Measurements from ENCODE around the gene BCAS3.

BCAS3 gene

GRCh38 chr17:61048376-61049106 lies 370.9 kb downstream of the BCAS3 start:
- no peak for DNase-seq
- Mint-ChIP-seq H3K9me3 (no peaks in the 10 kb centered on the region), H3K36me3 (ENCODE audit: low read depth) (no peaks in the 10 kb centered on the region), H3K27me3 (no peaks in the 10 kb centered on the region), H3K27ac (no peak overlapping the region), H3K4me3 (no peak overlapping the region), H3K4me1 (ENCODE audit: low read depth) (peaks cover 12% of the 10 kb centered on the region)

- no peak for DNase-seq
- Mint-ChIP-seq H3K4me1 (ENCODE audit: low read depth) (peaks cover 16% of the 10 kb centered on the region), H3K27me3 (no peaks in the 10 kb centered on the region)
These were observed 375.8 kb downstream of the BCAS3 start for GRCh38 chr17:61053469-61053868.

GRCh38 chr17:61054436-61054835 lies 376.8 kb downstream of the BCAS3 start:
- DNase-seq: no peak
- no peak overlapping the region for H3K27ac Mint-ChIP-seq
- H3K27me3 Mint-ChIP-seq: no peaks in the 10 kb centered on the region
- peaks cover 11% of the 10 kb centered on the region for H3K4me1 Mint-ChIP-seq (ENCODE audit: low read depth)
- no peak overlapping the region for H3K4me3 Mint-ChIP-seq
- H3K9me3 Mint-ChIP-seq: no peaks in the 10 kb centered on the region
- H3K36me3 Mint-ChIP-seq (ENCODE audit: low read depth): no peaks in the 10 kb centered on the region

More at GRCh38 chr17:61053469-61053868, 375.8 kb downstream of the BCAS3 start:
- Mint-ChIP-seq H3K36me3 (ENCODE audit: low read depth) (no peaks in the 10 kb centered on the region), H3K9me3 (no peaks in the 10 kb centered on the region), H3K4me3 (no peak overlapping the region), H3K27ac (no peak overlapping the region)

GRCh38 chr17:61057257-61057656 lies 379.6 kb downstream of the BCAS3 start:
- no peaks in the 10 kb centered on the region for H3K27me3 Mint-ChIP-seq
- H3K27ac Mint-ChIP-seq: no peak overlapping the region
- H3K9me3 Mint-ChIP-seq: no peaks in the 10 kb centered on the region
- DNase-seq: no peak
- peaks cover 11% of the 10 kb centered on the region for H3K4me1 Mint-ChIP-seq (ENCODE audit: low read depth)
- no peaks in the 10 kb centered on the region for H3K36me3 Mint-ChIP-seq (ENCODE audit: low read depth)
- no peak overlapping the region for H3K4me3 Mint-ChIP-seq

GRCh38 chr17:61058066-61058465 lies 380.4 kb downstream of the BCAS3 start:
- H3K9me3 Mint-ChIP-seq: no peaks in the 10 kb centered on the region
- H3K4me3 Mint-ChIP-seq: no peak overlapping the region
- H3K4me1 Mint-ChIP-seq (ENCODE audit: low read depth): peaks cover 11% of the 10 kb centered on the region
- no peaks in the 10 kb centered on the region for H3K27me3 Mint-ChIP-seq
- no peaks in the 10 kb centered on the region for H3K36me3 Mint-ChIP-seq (ENCODE audit: low read depth)
- H3K27ac Mint-ChIP-seq: no peak overlapping the region
- DNase-seq: no peak

- Mint-ChIP-seq H3K4me3 (no peak overlapping the region), H3K9me3 (no peaks in the 10 kb centered on the region), H3K27me3 (no peaks in the 10 kb centered on the region), H3K4me1 (ENCODE audit: low read depth) (peaks cover 5% of the 10 kb centered on the region), H3K36me3 (ENCODE audit: low read depth) (no peaks in the 10 kb centered on the region), H3K27ac (no peak overlapping the region)
- no peak for DNase-seq
These were observed 385.9 kb downstream of the BCAS3 start for GRCh38 chr17:61063528-61063927.

GRCh38 chr17:61064087-61064951 lies 386.7 kb downstream of the BCAS3 start:
- Mint-ChIP-seq H3K36me3 (ENCODE audit: low read depth) (no peaks in the 10 kb centered on the region), H3K27ac (no peak overlapping the region), H3K4me1 (ENCODE audit: low read depth) (peaks cover 5% of the 10 kb centered on the region), H3K9me3 (no peaks in the 10 kb centered on the region), H3K27me3 (no peaks in the 10 kb centered on the region), H3K4me3 (no peak overlapping the region)
- no peak for DNase-seq

GRCh38 chr17:61065263-61065773 lies 387.7 kb downstream of the BCAS3 start:
- H3K4me3 Mint-ChIP-seq: no peak overlapping the region
- H3K27me3 Mint-ChIP-seq: no peaks in the 10 kb centered on the region
- H3K4me1 Mint-ChIP-seq (ENCODE audit: low read depth): peaks cover 5% of the 10 kb centered on the region
- DNase-seq: no peak
- no peaks in the 10 kb centered on the region for H3K9me3 Mint-ChIP-seq
- H3K36me3 Mint-ChIP-seq (ENCODE audit: low read depth): no peaks in the 10 kb centered on the region
- no peak overlapping the region for H3K27ac Mint-ChIP-seq

GRCh38 chr17:61066062-61066461 lies 388.4 kb downstream of the BCAS3 start:
- peaks cover 5% of the 10 kb centered on the region for H3K4me1 Mint-ChIP-seq (ENCODE audit: low read depth)
- H3K9me3 Mint-ChIP-seq: no peaks in the 10 kb centered on the region
- no peak for DNase-seq
- no peaks in the 10 kb centered on the region for H3K36me3 Mint-ChIP-seq (ENCODE audit: low read depth)
- H3K4me3 Mint-ChIP-seq: no peak overlapping the region
- no peaks in the 10 kb centered on the region for H3K27me3 Mint-ChIP-seq
- H3K27ac Mint-ChIP-seq: no peak overlapping the region

GRCh38 chr17:61070649-61071048 lies 393.0 kb downstream of the BCAS3 start:
- no peak for DNase-seq
- Mint-ChIP-seq H3K27ac (no peak overlapping the region), H3K9me3 (no peaks in the 10 kb centered on the region), H3K27me3 (no peaks in the 10 kb centered on the region), H3K4me3 (no peak overlapping the region), H3K36me3 (ENCODE audit: low read depth) (no peaks in the 10 kb centered on the region), H3K4me1 (ENCODE audit: low read depth) (peaks cover 3% of the 10 kb centered on the region)

GRCh38 chr17:61072648-61073047 lies 395.0 kb downstream of the BCAS3 start:
- no peak for DNase-seq
- H3K4me1 Mint-ChIP-seq (ENCODE audit: low read depth): peaks cover 3% of the 10 kb centered on the region
- H3K27me3 Mint-ChIP-seq: no peaks in the 10 kb centered on the region
- no peak overlapping the region for H3K4me3 Mint-ChIP-seq
- H3K9me3 Mint-ChIP-seq: no peaks in the 10 kb centered on the region
- H3K36me3 Mint-ChIP-seq (ENCODE audit: low read depth): peaks cover 9% of the 10 kb centered on the region
- H3K27ac Mint-ChIP-seq: no peak overlapping the region

GRCh38 chr17:61073131-61073530 lies 395.5 kb downstream of the BCAS3 start:
- Mint-ChIP-seq H3K4me3 (no peak overlapping the region), H3K27me3 (no peaks in the 10 kb centered on the region), H3K4me1 (ENCODE audit: low read depth) (peaks cover 3% of the 10 kb centered on the region), H3K36me3 (ENCODE audit: low read depth) (peaks cover 9% of the 10 kb centered on the region), H3K27ac (no peak overlapping the region), H3K9me3 (no peaks in the 10 kb centered on the region)
- no peak for DNase-seq

GRCh38 chr17:61073799-61074513 lies 396.3 kb downstream of the BCAS3 start:
- no peaks in the 10 kb centered on the region for H3K9me3 Mint-ChIP-seq
- DNase-seq: no peak
- H3K27me3 Mint-ChIP-seq: no peaks in the 10 kb centered on the region
- peaks cover 12% of the 10 kb centered on the region for H3K36me3 Mint-ChIP-seq (ENCODE audit: low read depth)
- H3K4me3 Mint-ChIP-seq: no peak overlapping the region
- peaks cover 3% of the 10 kb centered on the region for H3K4me1 Mint-ChIP-seq (ENCODE audit: low read depth)
- peak overlapping the region; percentile 56 for H3K27ac Mint-ChIP-seq

GRCh38 chr17:61075988-61076387 lies 398.3 kb downstream of the BCAS3 start:
- DNase-seq: no peak
- Mint-ChIP-seq H3K36me3 (ENCODE audit: low read depth) (peaks cover 15% of the 10 kb centered on the region), H3K9me3 (no peaks in the 10 kb centered on the region), H3K27ac (no peak overlapping the region), H3K27me3 (no peaks in the 10 kb centered on the region), H3K4me3 (no peak overlapping the region), H3K4me1 (ENCODE audit: low read depth) (peaks cover 3% of the 10 kb centered on the region)

All from activated T-cell treated with anti-CD3 and anti-CD28 coated beads, Interleukin-2, amount 50 U/mL, for 24 hours (primary cell).